Kidney epithelial cell (primary cell): ENCODE measurements around the gene DUOXA2. TPM values are rescaled to one million over a fixed set of nuclear protein-coding genes. Genes with fewer than 3 reads are reported as not detected.

Source experiments
- DNase-seq: peaks from one replicate; pipeline ENCODE4 v3.0.0-alpha.2; 2010; ENCODE audit warnings: low read depth
- H3K27me3 ChIP-seq: 2 replicates; pipeline ENCODE4 v1.6.0; 2011; ENCODE audit warnings: low read length; ENCODE audit not compliant: control insufficient read depth, insufficient read depth
- H3K36me3 ChIP-seq: 2 replicates; pipeline ENCODE4 v1.5.1; 2011; ENCODE audit warnings: low read length; ENCODE audit not compliant: control insufficient read depth, insufficient read depth
- H3K4me3 ChIP-seq: 2 replicates; pipeline ENCODE4 v1.5.1; 2011; ENCODE audit warnings: low read depth, mild to moderate bottlenecking, control low read depth, low read length
- CTCF ChIP-seq: IDR thresholded peaks from 2 replicates; pipeline ENCODE4 v1.5.1; 2011; ENCODE audit warnings: mild to moderate bottlenecking, moderate library complexity, low read length, control low read depth, inconsistent platforms; ENCODE audit not compliant: insufficient read depth, poor library complexity, severe bottlenecking
- total RNA-seq: library from RNA; depleted of rRNA; stranded (reverse); fragments of >200 nt; gene quantifications from 2 replicates; pipeline ENCODE4 v1.2.3, GENCODE V29; 2015

The DUOXA2 gene
- total RNA-seq, 1 donor from 2014 or later, result not detected

- Histone ChIP-seq H3K36me3 (no peaks in the 10 kb centered on the region), H3K4me3 (no peak overlapping the region), H3K27me3 (peaks cover 5% of the 10 kb centered on the region)
- no peak for DNase-seq
- no peak for TF ChIP-seq CTCF
Observed at GRCh38 chr15:45143056-45143455, 28.9 kb downstream of the DUOXA2 start.

DNA sequence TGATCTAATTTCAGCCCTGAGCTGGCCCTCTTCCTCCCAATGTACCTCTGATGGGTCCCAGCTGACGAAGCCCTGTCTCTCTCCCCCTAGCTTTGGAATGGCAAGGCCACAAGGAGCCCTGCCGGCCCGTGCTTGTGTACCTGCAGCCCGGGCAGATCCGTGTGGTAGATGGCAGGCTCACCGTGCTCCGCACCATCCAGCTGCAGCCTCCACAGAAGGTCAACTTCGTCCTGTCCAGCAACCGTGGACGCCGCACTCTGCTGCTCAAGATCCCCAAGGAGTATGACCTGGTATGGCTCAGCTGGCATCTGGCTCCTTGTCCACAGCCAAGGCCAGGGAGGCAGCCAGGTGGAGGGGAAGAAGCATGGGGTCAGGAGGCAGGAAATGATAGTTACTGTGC is 29.8 kb downstream of the DUOXA2 start:
- H3K36me3 ChIP-seq, result no peaks in the 10 kb centered on the region
- H3K4me3 ChIP-seq, result no peak overlapping the region
- TF ChIP-seq CTCF, result no peak
- H3K27me3 ChIP-seq, result peaks cover 4% of the 10 kb centered on the region
- no peak for DNase-seq

- Histone ChIP-seq H3K27me3 (peaks cover 4% of the 10 kb centered on the region), H3K4me3 (no peak overlapping the region), H3K36me3 (no peaks in the 10 kb centered on the region)
- TF ChIP-seq CTCF, result no peak
- no peak for DNase-seq
Observed at GRCh38 chr15:45144775-45145174, 30.6 kb downstream of the DUOXA2 start.

DNA sequence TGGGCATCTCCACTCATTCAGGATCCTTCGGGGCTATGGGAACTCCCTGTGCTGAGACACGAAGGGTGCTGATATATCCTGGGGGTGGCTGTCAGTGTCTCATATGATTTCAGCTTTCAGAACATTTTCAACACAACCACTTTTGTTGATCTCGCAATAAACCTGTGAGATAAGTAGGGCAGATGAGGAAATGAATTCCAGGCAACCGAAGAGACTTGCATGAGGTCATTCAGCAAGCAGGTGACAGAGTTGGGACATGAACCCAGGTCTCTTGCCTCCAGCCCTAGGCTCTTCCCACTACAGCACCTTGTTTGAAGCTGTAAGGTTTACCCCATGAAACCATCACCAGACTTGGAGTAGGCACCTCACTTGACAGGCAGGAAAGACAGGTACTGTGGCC is 32.3 kb downstream of the DUOXA2 start:
- H3K27me3 ChIP-seq, result peaks cover 4% of the 10 kb centered on the region
- no peak for TF ChIP-seq CTCF
- H3K36me3 ChIP-seq, result no peaks in the 10 kb centered on the region
- no peak for DNase-seq
- no peak overlapping the region for H3K4me3 ChIP-seq

GRCh38 chr15:45147606-45148005 is 33.5 kb downstream of the DUOXA2 start:
- DNase-seq, result no peak
- peaks cover 4% of the 10 kb centered on the region for H3K27me3 ChIP-seq
- no peaks in the 10 kb centered on the region for H3K36me3 ChIP-seq
- TF ChIP-seq CTCF, result no peak
- H3K4me3 ChIP-seq, result no peak overlapping the region

DNA sequence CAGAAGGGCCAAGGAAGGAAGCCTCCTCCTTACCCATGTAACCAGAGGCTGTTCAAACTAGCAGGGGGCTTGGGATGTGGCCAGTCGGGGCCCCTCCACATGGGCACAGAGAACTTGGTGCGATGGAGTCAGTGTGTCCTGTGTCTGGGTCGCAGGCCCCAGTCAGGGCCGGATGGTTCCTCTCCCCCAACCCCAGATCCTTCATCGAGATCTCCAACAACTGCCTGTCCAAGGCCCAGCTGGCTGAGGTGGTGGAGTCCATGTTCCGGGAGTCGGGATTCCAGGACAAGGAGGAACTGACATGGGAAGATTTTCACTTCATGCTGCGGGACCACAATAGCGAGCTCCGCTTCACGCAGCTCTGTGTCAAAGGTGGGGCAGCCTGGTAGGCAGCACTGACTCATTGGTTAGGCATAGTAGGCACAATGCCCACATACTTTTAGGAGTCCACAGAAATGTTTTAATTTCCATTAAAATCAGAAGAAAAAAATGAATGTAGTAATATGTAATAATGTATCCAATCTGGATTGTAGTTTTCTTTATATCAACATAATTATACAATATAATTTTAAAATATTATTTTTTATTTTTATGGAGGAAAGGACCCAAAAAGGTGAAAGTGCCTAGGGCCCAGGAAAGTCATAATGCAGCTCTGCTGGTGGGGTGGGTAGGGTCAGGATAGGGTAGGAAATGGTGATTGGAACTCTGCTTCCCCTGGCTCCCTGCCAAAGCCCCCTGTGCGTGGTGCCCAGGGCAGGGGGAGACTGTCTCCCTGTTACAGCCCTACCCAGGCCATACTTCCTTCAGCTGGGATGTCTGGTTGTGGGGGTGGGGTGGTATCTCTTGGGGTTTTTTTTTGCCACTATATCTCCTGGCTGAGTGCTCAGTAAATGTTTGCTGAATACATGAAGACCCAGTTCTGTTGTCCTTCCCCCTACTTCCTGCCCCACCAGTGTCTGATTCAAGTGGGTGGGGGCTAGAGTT is 34.2 kb downstream of the DUOXA2 start:
- DNase-seq, result no peak
- no peaks in the 10 kb centered on the region for H3K36me3 ChIP-seq
- no peak for TF ChIP-seq CTCF

More for the DNA sequence above, 34.2 kb downstream of the DUOXA2 start:
- Histone ChIP-seq H3K27me3 (peaks cover 4% of the 10 kb centered on the region), H3K4me3 (no peak overlapping the region)
